Measurements from ENCODE around the gene ENPP1. TPM values are rescaled to one million over a fixed set of nuclear protein-coding genes. Genes with fewer than 3 reads are reported as not detected.

The ENPP1 gene
- total and polyA plus RNA-seq, 5 donors from 2014 or later, result 0.13 TPM; not detected in 4

- Histone ChIP-seq H3K4me1 (ENCODE audit: control insufficient read depth, insufficient read depth, low read length, poor library complexity, severe bottlenecking) (no peaks in the 10 kb centered on the region), H3K36me3 (ENCODE audit: control insufficient read depth, insufficient read depth, low read length) (no peaks in the 10 kb centered on the region), H3K9me3 (ENCODE audit: control insufficient read depth in 2 of 2, low read length in 2 of 2) (no peaks in the 10 kb centered on the region), H3K4me3 (ENCODE audit: low read depth, low read length) (no peak overlapping the region), H3K27ac (ENCODE audit: insufficient read depth, low read length, poor library complexity, severe bottlenecking) (no peak overlapping the region), H3K27me3 (ENCODE audit: control insufficient read depth, insufficient read depth, low read length) (peaks cover 11% of the 10 kb centered on the region)
- ATAC-seq (ENCODE audit: low read depth in 2 of 2) (no peak), DNase-seq (no peak)
- H3K9me3 Mint-ChIP-seq, result peaks cover 0 to 9% (median 3%) of the 10 kb centered on the region in 7 donors
- peaks cover 9% of the 10 kb centered on the region for H3K27me3 Mint-ChIP-seq
- peaks cover 0 to 6% (median 0%) of the 10 kb centered on the region in 4 donors for H3K4me1 Mint-ChIP-seq
- H3K4me3 Mint-ChIP-seq, result no peak overlapping the region
- no peaks in the 10 kb centered on the region for H3K36me3 Mint-ChIP-seq
- H3K27ac Mint-ChIP-seq, result no peak overlapping the region
These were observed 109.0 kb downstream of the ENPP1 start for GRCh38 chr6:131916847-131917246.

DNA sequence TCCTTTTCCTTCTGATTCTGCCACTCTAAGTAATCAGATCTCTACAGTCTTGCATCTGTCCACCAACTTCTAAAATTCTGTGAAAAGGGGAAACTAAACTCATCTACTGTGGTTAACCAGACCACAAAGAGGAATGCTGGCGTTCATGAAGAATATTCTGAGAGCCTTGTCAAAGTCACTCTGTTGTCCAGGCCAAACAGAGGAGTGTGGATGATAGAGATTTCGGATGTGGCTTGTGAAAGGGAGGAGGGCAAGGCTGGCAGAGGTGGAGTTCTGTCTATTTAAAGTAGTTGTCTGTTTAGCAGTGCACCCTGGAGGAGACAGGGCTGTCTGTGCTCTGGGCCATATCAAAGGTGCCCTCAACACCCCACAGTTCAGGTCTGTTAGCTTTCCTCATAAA, 109.5 kb downstream of the ENPP1 start:
- H3K36me3 ChIP-seq (ENCODE audit: control insufficient read depth, insufficient read depth, low read length), result no peaks in the 10 kb centered on the region
- no peaks in the 10 kb centered on the region for H3K4me1 ChIP-seq (ENCODE audit: control insufficient read depth, insufficient read depth, low read length, poor library complexity, severe bottlenecking)
- ATAC-seq (ENCODE audit: low read depth in 2 of 2) (no peak), DNase-seq (no peak)
- H3K27me3 ChIP-seq (ENCODE audit: control insufficient read depth, insufficient read depth, low read length), result peaks cover 11% of the 10 kb centered on the region
- no peaks in the 10 kb centered on the region for H3K36me3 Mint-ChIP-seq
- H3K27ac Mint-ChIP-seq, result no peak overlapping the region
- no peak overlapping the region for H3K27ac ChIP-seq (ENCODE audit: insufficient read depth, low read length, poor library complexity, severe bottlenecking)
- H3K4me1 Mint-ChIP-seq, result peaks cover 0 to 6% (median 0%) of the 10 kb centered on the region in 4 donors
- peaks cover 1 to 9% (median 3%) of the 10 kb centered on the region in 7 donors for H3K9me3 Mint-ChIP-seq
- no peak overlapping the region for H3K4me3 Mint-ChIP-seq
- H3K4me3 ChIP-seq (ENCODE audit: low read depth, low read length), result no peak overlapping the region
- no peaks in the 10 kb centered on the region for H3K9me3 ChIP-seq (ENCODE audit: control insufficient read depth in 2 of 2, low read length in 2 of 2)
- H3K27me3 Mint-ChIP-seq, result peaks cover 6% of the 10 kb centered on the region

- Mint-ChIP-seq H3K27ac (no peak overlapping the region), H3K4me3 (no peak overlapping the region), H3K4me1 (peaks cover 0 to 6% (median 0%) of the 10 kb centered on the region in 4 donors), H3K9me3 (peaks cover 1 to 9% (median 3%) of the 10 kb centered on the region in 7 donors), H3K36me3 (no peaks in the 10 kb centered on the region), H3K27me3 (peaks cover 6% of the 10 kb centered on the region)
- DNase-seq (no peak), ATAC-seq (ENCODE audit: low read depth in 2 of 2) (no peak)
- no peaks in the 10 kb centered on the region for H3K4me1 ChIP-seq (ENCODE audit: control insufficient read depth, insufficient read depth, low read length, poor library complexity, severe bottlenecking)
- H3K27me3 ChIP-seq (ENCODE audit: control insufficient read depth, insufficient read depth, low read length), result peaks cover 8% of the 10 kb centered on the region
- H3K4me3 ChIP-seq (ENCODE audit: low read depth, low read length), result no peak overlapping the region
- no peaks in the 10 kb centered on the region for H3K36me3 ChIP-seq (ENCODE audit: control insufficient read depth, insufficient read depth, low read length)
- H3K27ac ChIP-seq (ENCODE audit: insufficient read depth, low read length, poor library complexity, severe bottlenecking), result no peak overlapping the region
- H3K9me3 ChIP-seq (ENCODE audit: control insufficient read depth in 2 of 2, low read length in 2 of 2), result peaks cover 0 to 7% of the 10 kb centered on the region in 2 experiments
These were observed 110.2 kb downstream of the ENPP1 start for GRCh38 chr6:131917763-131918649.

DNA sequence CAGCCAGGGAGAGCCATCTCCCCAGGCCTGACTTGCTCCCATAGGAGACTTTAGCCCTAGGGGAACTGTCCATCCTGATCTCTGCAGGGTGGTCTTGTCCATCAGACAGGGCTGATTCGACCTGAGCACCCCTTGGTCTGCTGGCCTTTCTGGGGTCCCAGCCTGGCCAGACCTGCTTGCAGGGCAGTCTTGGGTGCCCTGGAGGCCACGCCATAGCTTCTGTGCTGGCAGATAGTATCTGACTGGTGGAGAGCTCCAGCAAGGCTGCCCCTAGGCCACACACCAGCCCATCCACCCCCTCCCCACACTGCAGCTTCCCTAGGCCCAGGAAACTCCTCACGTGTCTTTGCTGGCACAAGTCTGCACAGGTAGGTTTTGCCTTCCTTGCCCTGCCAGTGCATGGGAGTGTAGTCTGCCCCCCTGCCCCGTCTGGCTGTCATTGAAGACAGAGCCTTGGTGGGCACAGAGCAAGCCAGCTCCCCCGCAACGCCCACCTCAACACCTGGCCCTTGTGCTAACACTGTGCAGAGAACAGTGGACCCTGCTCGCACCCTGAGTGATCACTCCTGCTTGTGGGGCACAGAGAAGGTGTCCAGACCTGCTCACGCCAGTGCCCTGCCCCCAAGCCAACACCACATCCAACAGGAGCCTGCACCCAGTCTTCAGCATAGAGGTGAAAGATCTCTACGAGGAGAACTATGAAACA, 111.0 kb downstream of the ENPP1 start:
- no peak for DNase-seq
- Mint-ChIP-seq H3K4me3 (no peak overlapping the region), H3K27me3 (peaks cover 6% of the 10 kb centered on the region), H3K27ac (no peak overlapping the region), H3K9me3 (peaks cover 1 to 13% (median 5%) of the 10 kb centered on the region in 7 donors), H3K36me3 (no peaks in the 10 kb centered on the region), H3K4me1 (peaks cover 0 to 6% (median 0%) of the 10 kb centered on the region in 4 donors)
- Histone ChIP-seq H3K27ac (ENCODE audit: insufficient read depth, low read length, poor library complexity, severe bottlenecking) (no peak overlapping the region), H3K4me1 (ENCODE audit: control insufficient read depth, insufficient read depth, low read length, poor library complexity, severe bottlenecking) (no peaks in the 10 kb centered on the region), H3K27me3 (ENCODE audit: control insufficient read depth, insufficient read depth, low read length) (peaks cover 2% of the 10 kb centered on the region), H3K36me3 (ENCODE audit: control insufficient read depth, insufficient read depth, low read length) (no peaks in the 10 kb centered on the region), H3K9me3 (ENCODE audit: control insufficient read depth in 2 of 2, low read length in 2 of 2) (peaks cover 6 to 12% of the 10 kb centered on the region in 2 experiments), H3K4me3 (ENCODE audit: low read depth, low read length) (no peak overlapping the region)
- no peak for ATAC-seq (ENCODE audit: low read depth in 2 of 2)

DNA sequence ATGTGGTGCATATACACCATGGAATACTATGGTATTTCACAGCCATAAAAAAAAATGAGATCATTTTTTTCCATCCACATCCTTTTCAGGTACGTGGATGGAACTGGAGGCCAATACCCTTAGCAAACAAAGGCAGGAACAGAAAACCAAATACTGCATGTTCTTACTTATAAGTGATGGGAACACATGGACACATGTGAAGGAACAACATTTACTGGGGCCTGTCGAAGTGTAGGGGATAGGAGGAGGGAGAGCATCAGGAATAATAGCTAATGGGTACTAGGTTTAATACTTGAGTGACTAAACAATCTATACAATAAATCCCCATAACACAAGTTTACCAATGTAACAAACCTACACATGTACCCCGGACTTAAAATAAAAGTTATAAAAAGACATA, 112.8 kb downstream of the ENPP1 start:
- H3K4me3 ChIP-seq (ENCODE audit: low read depth, low read length), result no peak overlapping the region
- H3K4me3 Mint-ChIP-seq, result no peak overlapping the region
- DNase-seq, result no peak
- H3K27ac ChIP-seq (ENCODE audit: insufficient read depth, low read length, poor library complexity, severe bottlenecking), result no peak overlapping the region
- no peak overlapping the region for H3K27ac Mint-ChIP-seq
- peaks cover 9 to 12% of the 10 kb centered on the region in 2 experiments for H3K9me3 ChIP-seq (ENCODE audit: control insufficient read depth in 2 of 2, low read length in 2 of 2)
- H3K4me1 ChIP-seq (ENCODE audit: control insufficient read depth, insufficient read depth, low read length, poor library complexity, severe bottlenecking), result no peaks in the 10 kb centered on the region
- H3K27me3 ChIP-seq (ENCODE audit: control insufficient read depth, insufficient read depth, low read length), result peaks cover 2% of the 10 kb centered on the region
- ATAC-seq (ENCODE audit: low read depth in 2 of 2), result no peak
- H3K4me1 Mint-ChIP-seq, result no peaks in the 10 kb centered on the region
- no peaks in the 10 kb centered on the region for H3K36me3 Mint-ChIP-seq
- H3K36me3 ChIP-seq (ENCODE audit: control insufficient read depth, insufficient read depth, low read length), result no peaks in the 10 kb centered on the region
- peaks cover 1 to 13% (median 8%) of the 10 kb centered on the region in 7 donors for H3K9me3 Mint-ChIP-seq
- peaks cover 11% of the 10 kb centered on the region for H3K27me3 Mint-ChIP-seq

GRCh38 chr6:131923356-131923755, 115.5 kb downstream of the ENPP1 start:
- no peak for ATAC-seq (ENCODE audit: low read depth in 2 of 2)
- H3K4me1 ChIP-seq (ENCODE audit: control insufficient read depth, insufficient read depth, low read length, poor library complexity, severe bottlenecking), result no peaks in the 10 kb centered on the region
- H3K27ac ChIP-seq (ENCODE audit: insufficient read depth, low read length, poor library complexity, severe bottlenecking), result no peak overlapping the region
- Mint-ChIP-seq H3K4me3 (no peak overlapping the region), H3K9me3 (peaks cover 0 to 11% (median 8%) of the 10 kb centered on the region in 7 donors), H3K4me1 (no peaks in the 10 kb centered on the region), H3K27ac (no peak overlapping the region), H3K27me3 (peaks cover 5% of the 10 kb centered on the region), H3K36me3 (no peaks in the 10 kb centered on the region)
- no peaks in the 10 kb centered on the region for H3K36me3 ChIP-seq (ENCODE audit: control insufficient read depth, insufficient read depth, low read length)
- peaks cover 9 to 12% of the 10 kb centered on the region in 2 experiments for H3K9me3 ChIP-seq (ENCODE audit: control insufficient read depth in 2 of 2, low read length in 2 of 2)
- peak in 1 of 3 donors; percentile 64 for DNase-seq
- no peak overlapping the region for H3K4me3 ChIP-seq (ENCODE audit: low read depth, low read length)
- H3K27me3 ChIP-seq (ENCODE audit: control insufficient read depth, insufficient read depth, low read length), result no peaks in the 10 kb centered on the region

DNA sequence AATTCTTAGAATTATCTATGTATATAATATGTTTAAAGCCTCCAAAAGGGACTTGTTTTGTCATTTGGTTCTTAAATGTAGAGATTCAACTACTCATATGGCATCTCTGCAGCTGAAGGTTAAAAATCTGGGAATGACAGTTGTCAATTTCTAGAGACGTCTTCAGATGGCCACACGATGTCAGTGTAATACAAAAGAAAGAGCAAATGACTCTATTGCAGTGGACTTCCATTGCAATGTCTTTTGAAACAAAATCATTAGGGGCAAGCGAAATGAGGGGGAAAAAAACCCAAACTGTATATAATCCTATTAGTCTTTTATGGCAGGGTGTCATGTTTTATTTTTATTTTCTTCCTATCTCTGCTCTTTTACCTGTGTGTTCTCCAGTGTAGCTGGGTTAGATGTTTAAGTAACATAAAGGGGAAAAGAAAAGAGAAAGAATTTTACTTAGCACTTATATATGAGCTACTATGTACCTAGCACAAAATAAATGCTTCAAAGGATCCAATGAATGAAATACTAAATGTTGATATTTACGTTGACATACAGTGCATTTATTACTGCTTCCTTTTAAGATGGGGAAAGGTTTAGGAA, 117.2 kb downstream of the ENPP1 start:
- Histone ChIP-seq H3K4me1 (ENCODE audit: control insufficient read depth, insufficient read depth, low read length, poor library complexity, severe bottlenecking) (no peaks in the 10 kb centered on the region), H3K27ac (ENCODE audit: insufficient read depth, low read length, poor library complexity, severe bottlenecking) (no peak overlapping the region), H3K36me3 (ENCODE audit: control insufficient read depth, insufficient read depth, low read length) (no peaks in the 10 kb centered on the region), H3K4me3 (ENCODE audit: low read depth, low read length) (no peak overlapping the region), H3K9me3 (ENCODE audit: control insufficient read depth in 2 of 2, low read length in 2 of 2) (peaks cover 9 to 12% of the 10 kb centered on the region in 2 experiments), H3K27me3 (ENCODE audit: control insufficient read depth, insufficient read depth, low read length) (no peaks in the 10 kb centered on the region)
- no peak overlapping the region for H3K4me3 Mint-ChIP-seq
- H3K36me3 Mint-ChIP-seq, result no peaks in the 10 kb centered on the region
- H3K9me3 Mint-ChIP-seq, result peaks cover 0 to 11% (median 8%) of the 10 kb centered on the region in 7 donors
- H3K27ac Mint-ChIP-seq, result no peak overlapping the region
- H3K27me3 Mint-ChIP-seq, result peaks cover 5% of the 10 kb centered on the region
- no peaks in the 10 kb centered on the region for H3K4me1 Mint-ChIP-seq
- no peak for DNase-seq
- no peak for ATAC-seq (ENCODE audit: low read depth in 2 of 2)

Data from CD4-positive, CD25-positive, alpha-beta regulatory T cell (primary cell).